Fibroblast of pulmonary artery (primary cell): ENCODE data around the gene TRAF3IP1.

Experiments
- DNase-seq: peaks from one replicate; pipeline ENCODE4 v3.0.0-alpha.2; 2010; ENCODE audit warnings: low read depth
- H3K4me3 ChIP-seq: replicated peaks from 2 replicates; pipeline ENCODE4 v1.5.1; 2011; ENCODE audit warnings: low read depth, mild to moderate bottlenecking, control low read depth, low read length, moderate library complexity
- TF ChIP-seq, protein P1 (sequence below): IDR thresholded peaks from 2 replicates; pipeline ENCODE4 v1.5.1; 2011; ENCODE audit warnings: mild to moderate bottlenecking, control low read depth, low read length, inconsistent platforms; ENCODE audit errors: missing control alignments

TRAF3IP1 gene

DNA sequence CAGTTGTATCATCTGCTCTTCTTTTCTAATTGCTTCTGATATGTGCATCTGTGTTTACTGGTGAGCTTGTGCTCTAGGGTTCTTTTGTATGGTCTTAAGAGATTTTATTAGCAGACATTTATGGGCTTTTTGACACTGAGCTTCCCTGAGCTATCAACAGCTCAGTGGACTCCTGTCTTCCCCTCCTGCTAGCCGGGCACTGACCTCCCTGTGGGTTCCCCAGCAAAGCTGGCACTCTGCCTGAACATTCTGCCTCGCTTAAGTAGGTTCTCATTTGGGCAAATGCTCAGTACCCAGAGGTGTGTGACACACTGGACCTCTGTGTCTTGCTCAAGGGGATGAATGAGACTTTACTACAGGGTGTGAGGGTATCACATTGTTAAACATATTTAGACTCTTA is 15.8 kb downstream of the TRAF3IP1 start:
- no peak overlapping the region for H3K4me3 ChIP-seq
- TF ChIP-seq, protein P1, sequence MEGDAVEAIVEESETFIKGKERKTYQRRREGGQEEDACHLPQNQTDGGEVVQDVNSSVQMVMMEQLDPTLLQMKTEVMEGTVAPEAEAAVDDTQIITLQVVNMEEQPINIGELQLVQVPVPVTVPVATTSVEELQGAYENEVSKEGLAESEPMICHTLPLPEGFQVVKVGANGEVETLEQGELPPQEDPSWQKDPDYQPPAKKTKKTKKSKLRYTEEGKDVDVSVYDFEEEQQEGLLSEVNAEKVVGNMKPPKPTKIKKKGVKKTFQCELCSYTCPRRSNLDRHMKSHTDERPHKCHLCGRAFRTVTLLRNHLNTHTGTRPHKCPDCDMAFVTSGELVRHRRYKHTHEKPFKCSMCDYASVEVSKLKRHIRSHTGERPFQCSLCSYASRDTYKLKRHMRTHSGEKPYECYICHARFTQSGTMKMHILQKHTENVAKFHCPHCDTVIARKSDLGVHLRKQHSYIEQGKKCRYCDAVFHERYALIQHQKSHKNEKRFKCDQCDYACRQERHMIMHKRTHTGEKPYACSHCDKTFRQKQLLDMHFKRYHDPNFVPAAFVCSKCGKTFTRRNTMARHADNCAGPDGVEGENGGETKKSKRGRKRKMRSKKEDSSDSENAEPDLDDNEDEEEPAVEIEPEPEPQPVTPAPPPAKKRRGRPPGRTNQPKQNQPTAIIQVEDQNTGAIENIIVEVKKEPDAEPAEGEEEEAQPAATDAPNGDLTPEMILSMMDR: no peak
- DNase-seq: no peak

DNA sequence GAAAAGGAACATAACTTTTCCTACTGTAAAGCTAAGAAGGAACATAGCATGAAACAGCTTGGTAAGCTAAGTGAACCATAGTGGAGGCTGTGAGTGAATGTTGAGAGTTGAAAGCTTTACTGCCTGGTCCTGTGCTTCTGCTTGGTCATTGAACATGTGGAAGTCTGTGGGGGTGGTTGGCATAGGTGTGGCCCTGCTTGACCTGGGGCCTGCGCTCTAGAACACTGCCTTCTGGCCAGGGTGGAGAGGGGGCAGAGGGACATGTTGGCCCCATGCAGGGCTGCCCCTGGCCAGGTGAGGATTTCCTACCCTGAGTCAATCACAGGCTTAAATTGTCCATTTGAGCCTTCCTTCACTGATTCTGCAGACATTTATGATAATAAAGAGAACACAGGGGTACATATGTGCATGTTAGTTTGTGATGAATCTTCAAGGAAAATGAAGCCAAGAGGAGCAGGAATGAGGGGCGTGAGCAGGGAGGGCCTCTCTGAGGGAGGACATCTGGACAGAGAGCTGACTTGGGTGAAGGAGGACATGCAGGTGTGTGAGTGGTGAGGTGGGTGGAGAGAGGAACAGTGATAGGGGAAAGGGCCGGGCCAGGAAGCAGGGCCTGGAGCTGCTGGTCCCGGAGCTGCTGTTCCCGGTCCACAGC is 16.6 kb downstream of the TRAF3IP1 start:
- DNase-seq: no peak
- H3K4me3 ChIP-seq: no peak overlapping the region
- TF ChIP-seq, protein P1: no peak

DNA sequence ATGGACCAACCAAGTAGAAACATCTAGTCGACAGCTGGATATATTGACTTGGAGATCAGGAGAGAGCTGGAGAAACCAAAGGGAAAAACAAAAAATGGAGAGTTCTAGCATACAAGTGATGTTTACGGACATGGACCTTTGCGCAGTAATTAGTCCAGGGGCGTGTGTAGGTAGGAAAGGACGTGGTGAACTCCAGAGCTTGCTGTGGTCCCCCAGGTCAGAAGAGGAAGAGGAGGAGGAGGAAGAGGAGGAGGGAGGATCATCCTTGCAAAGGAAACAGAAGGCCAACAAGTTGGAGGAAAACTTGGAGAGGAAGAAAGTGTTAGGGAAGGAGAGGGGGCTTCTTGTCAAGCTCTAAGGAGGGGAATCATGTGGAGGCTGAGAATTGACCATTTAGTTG is 17.5 kb downstream of the TRAF3IP1 start:
- DNase-seq: no peak
- TF ChIP-seq, protein P1: no peak
- H3K4me3 ChIP-seq: no peak overlapping the region

DNA sequence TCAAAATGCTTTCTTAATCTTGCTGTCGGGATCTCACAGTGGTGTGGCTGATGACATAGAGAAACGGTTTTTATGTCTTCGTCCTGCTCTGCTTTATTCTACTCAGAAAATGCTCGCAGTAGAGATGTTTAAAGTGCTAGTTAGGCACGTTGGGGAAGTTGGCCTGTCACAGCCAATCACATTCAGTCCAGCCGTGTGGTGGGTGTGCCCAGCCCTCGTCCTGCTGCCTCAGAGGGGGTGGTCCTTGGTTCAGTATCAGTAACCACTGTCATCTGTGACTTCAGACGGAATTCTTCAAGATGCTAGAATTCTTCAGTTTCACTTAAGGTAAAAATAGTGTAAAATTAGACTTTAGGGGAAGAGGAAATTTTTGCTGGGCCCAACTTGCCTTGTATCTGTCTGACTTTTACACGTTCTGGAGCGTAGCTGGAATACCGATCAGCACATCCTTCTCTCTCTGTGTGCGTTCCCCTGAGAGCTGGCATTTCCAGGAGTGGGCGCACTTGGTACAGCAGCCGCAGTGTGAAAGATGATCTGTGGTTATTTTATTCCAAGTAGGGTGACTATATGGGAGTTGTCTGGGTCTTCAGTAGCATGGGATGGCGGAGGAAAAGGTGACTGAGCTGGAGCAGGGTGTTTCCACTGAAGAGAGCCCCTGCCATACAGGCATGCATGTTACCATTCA is 18.5 kb downstream of the TRAF3IP1 start:
- TF ChIP-seq, protein P1: no peak
- DNase-seq: no peak
- no peak overlapping the region for H3K4me3 ChIP-seq

DNA sequence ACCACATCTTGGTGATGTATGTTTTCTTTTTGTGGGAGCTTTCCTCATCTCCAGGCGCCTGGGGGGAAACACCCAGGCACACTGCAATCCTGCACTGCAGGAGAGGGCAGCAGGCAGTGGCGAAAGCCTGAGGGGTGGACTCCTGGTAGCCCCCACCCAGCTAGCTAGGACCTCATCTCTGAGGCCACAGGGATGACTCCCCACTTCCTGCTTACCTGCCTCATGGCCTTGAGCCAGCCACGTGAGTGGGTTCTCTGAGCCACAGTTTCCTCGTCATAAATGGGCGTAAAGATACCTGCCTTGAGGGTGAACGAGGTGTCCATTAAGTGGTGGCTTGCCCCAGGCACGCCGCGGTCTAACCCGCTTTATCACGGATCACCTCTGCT is 19.1 kb downstream of the TRAF3IP1 start:
- no peak for DNase-seq
- H3K4me3 ChIP-seq: no peak overlapping the region
- TF ChIP-seq, protein P1: no peak

DNA sequence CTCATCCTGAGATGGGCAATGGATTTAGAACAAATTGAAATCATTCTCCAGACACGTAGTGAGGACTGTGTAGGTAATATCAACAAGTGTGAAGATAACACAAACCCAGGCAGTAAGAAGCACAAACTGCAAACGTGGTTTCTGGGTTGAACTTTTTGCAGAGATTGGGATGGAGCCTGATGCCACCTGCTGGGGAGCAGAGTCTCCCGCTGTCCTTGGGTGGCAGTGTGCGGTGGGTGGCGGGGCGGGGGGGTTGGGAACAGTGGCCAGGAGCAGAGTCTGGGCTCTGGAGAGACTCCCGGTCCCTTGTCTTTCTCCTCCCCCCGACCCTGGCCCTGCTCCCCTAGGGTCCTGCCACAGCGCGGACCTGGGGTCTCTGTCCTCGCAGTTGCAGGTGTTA is 19.5 kb downstream of the TRAF3IP1 start:
- DNase-seq: no peak
- TF ChIP-seq, protein P1: no peak
- H3K4me3 ChIP-seq: no peak overlapping the region

DNA sequence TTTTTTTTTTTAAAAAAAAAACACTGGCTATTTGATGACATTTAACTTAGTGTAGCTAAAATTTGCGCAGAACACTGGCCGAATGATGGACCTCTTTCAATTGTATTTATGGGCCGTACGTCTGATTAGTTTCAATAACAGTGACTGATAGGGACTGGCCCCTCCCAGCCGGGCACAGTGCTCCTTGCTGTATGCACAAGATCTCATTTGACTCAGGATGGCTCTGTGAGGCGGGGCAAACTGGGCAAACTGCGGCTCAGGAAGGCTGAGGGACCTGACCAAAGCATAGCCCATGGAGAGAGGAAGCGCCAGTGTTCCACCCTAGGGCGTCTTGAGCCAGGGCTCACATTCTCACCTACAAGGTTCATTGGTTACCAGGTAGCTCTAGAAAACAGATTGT is 21.2 kb downstream of the TRAF3IP1 start:
- no peak for DNase-seq
- H3K4me3 ChIP-seq: no peak overlapping the region
- TF ChIP-seq, protein P1: no peak
